Uterus (tissue), 2 donors: ENCODE data around the gene CLEC4E.

Source experiments
- POLR2A ChIP-seq, 2 donors: fragments of 450-650 bp; IDR thresholded peaks; one replicate each; pipeline ENCODE4 v1.6.1; 2016; ENCODE audit warnings: antibody characterized with exemption in 2 of 2, mild to moderate bottlenecking in 1 of 2, moderate library complexity in 1 of 2
- TF ChIP-seq, protein P1 (sequence below), 4 experiments: fragments of 200-600 bp in 2 of 4; fragments of 450-650 bp in 2 of 4; sonication (generic) in 2 of 4; IDR thresholded peaks; one replicate each; pipeline ENCODE4 v1.5.1; 2016 to 2019; ENCODE audit warnings: antibody characterized with exemption in 4 of 4, mild to moderate bottlenecking in 2 of 4, moderate library complexity in 1 of 4

DNA sequence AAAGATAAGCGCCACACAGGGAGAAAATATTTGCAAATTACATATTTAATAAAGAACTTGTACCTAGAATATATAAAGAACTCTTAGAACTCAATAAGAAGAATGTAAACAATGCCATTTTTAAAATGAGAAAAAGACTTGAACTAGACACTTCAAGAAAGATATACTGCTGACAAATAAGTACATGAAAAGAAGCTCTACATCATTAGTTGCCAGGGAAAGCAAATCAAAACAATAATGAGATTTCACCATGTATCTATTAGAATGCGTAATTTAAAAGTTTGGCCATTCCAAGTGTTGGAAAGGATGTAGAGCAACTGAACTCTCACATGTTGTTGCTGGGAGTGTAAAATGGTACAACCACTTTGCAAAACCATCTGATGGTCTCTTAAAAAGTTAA, 6.9 kb upstream of the CLEC4E start:
- TF ChIP-seq POLR2A (IDR thresholded peaks at IDR 0.05): no peak
- TF ChIP-seq, protein P1, sequence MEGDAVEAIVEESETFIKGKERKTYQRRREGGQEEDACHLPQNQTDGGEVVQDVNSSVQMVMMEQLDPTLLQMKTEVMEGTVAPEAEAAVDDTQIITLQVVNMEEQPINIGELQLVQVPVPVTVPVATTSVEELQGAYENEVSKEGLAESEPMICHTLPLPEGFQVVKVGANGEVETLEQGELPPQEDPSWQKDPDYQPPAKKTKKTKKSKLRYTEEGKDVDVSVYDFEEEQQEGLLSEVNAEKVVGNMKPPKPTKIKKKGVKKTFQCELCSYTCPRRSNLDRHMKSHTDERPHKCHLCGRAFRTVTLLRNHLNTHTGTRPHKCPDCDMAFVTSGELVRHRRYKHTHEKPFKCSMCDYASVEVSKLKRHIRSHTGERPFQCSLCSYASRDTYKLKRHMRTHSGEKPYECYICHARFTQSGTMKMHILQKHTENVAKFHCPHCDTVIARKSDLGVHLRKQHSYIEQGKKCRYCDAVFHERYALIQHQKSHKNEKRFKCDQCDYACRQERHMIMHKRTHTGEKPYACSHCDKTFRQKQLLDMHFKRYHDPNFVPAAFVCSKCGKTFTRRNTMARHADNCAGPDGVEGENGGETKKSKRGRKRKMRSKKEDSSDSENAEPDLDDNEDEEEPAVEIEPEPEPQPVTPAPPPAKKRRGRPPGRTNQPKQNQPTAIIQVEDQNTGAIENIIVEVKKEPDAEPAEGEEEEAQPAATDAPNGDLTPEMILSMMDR (IDR thresholded peaks at IDR 0.05): no peak
